ENCODE results near the gene CCL21.

DNA sequence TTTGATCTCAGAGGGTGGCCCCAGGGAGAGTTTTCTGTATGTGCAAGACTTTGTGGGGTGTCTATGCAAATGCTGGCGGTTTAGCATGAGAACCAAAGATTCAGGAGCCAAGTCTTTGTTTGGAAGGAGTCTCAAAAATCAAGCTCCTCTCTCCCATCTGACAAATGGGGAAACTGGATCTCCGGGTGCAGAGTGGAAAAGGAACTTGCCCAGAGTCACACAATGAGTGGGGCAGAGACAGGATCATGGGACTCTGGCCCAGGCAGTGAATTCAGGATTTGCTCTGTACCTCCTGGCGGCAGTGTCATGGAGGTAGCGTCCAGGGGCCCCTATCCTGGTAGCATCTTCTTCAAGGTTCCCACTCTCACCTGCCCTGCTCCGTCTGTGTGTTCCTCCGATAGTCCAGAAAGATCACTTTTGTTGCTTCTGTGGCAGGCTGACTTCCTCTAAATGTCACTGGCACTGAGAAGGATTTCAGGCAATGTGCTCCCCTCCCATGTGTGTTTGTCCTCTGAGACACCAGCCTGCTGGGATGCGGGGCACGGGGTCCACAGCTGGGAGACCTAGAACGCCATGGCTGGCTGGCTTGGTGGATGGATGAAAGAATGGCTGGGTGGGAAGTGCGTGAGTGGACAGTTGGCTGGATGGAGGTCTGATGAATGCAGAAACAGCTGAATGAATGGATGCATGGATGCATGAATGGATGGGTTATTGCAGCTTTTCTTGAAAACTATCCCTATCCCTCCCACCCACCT is 22.5 kb downstream of the CCL21 start:
- TF ChIP-seq, protein P1, sequence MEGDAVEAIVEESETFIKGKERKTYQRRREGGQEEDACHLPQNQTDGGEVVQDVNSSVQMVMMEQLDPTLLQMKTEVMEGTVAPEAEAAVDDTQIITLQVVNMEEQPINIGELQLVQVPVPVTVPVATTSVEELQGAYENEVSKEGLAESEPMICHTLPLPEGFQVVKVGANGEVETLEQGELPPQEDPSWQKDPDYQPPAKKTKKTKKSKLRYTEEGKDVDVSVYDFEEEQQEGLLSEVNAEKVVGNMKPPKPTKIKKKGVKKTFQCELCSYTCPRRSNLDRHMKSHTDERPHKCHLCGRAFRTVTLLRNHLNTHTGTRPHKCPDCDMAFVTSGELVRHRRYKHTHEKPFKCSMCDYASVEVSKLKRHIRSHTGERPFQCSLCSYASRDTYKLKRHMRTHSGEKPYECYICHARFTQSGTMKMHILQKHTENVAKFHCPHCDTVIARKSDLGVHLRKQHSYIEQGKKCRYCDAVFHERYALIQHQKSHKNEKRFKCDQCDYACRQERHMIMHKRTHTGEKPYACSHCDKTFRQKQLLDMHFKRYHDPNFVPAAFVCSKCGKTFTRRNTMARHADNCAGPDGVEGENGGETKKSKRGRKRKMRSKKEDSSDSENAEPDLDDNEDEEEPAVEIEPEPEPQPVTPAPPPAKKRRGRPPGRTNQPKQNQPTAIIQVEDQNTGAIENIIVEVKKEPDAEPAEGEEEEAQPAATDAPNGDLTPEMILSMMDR (IDR thresholded peaks at IDR 0.05; ENCODE audit: poor library complexity) = no peak
- TF ChIP-seq EZH2 (IDR thresholded peaks at IDR 0.05; ENCODE audit: borderline replicate concordance) = no peak

Data from hepatocyte (in vitro differentiated cells).